Pancreas (tissue), 10 donors: ENCODE results near the gene PCSK6. TPM values are rescaled to one million over a fixed set of nuclear protein-coding genes. Genes with fewer than 3 reads are reported as not detected.

Source experiments
- ATAC-seq, 4 donors: fragments of 200-7000 bp; cut with Tn5 transposase; one replicate each; pipeline versions ENCODE4 v1.8.0 to v1.9.1; 2020; ENCODE audit warnings: mild to moderate bottlenecking in 4 of 4, moderate library complexity in 4 of 4
- DNase-seq, 6 donors: peaks; one replicate each; pipeline ENCODE4 v3.0.0-alpha.2; 2020
- FAIRE-seq: peaks from 2 replicates; lab custom pipeline; 2012; peaks lifted over from hg19 to GRCh38; lab: Jason Lieb, UNC
- H3K27ac ChIP-seq, 4 donors: fragments of 200-600 bp; sonication (generic); 1 replicate in 3 of 4; 2 replicates in 1 of 4; pipeline versions ENCODE4 v1.5.0 to v1.8.0; 2020
- H3K27me3 ChIP-seq, 4 donors: fragments of 200-600 bp; one replicate each; pipeline ENCODE4 v1.8.0; 2021
- H3K36me3 ChIP-seq, 3 donors: fragments of 200-600 bp; sonication (generic) in 1 of 3; one replicate each; pipeline versions ENCODE4 v1.5.0 to v1.8.0; 2020 to 2021
- H3K4me1 ChIP-seq, 3 donors: fragments of 200-600 bp; one replicate each; pipeline ENCODE4 v1.8.0; 2021
- H3K4me3 ChIP-seq, 4 donors: fragments of 200-600 bp; sonication (generic) in 2 of 4; one replicate each; pipeline versions ENCODE4 v1.5.0 to v1.8.0; 2020 to 2021
- H3K9me3 ChIP-seq, 4 donors: fragments of 200-600 bp; one replicate each; pipeline ENCODE4 v1.8.0; 2021
- WGBS, 2 donors: extraction: QIAGEN DNeasy Blood & Tissue Kit; methylation state at CpG; one replicate each; pipeline ENCODE4 v1.1.7; 2013; 5-methylcytosine and 5-hydroxymethylcytosine counted together
- intact Hi-C, 3 donors: fragments of 100-400 bp; cut with DNase I; formaldehyde crosslinking; loops; one replicate each; pipeline versions ENCODE4 v1.11.1 to v1.14.2; 2022
- polyA plus RNA-seq, 2 donors: library from polyadenylated mRNA; stranded (reverse); fragments of 200-250 nt; gene quantifications; one replicate each; pipeline ENCODE4 v1.2.3, GENCODE V29; 2013
- total RNA-seq, 6 donors: library from RNA; stranded (reverse); fragmentation: NEBNext Ultra II Directional in 4 of 6; extraction: Animal tissue kit (Norgen Biotek cat#: 25700) in 4 of 6; gene quantifications; one replicate each; pipeline versions ENCODE4 v1.2.1 to v1.2.4, GENCODE V29; 2021 to 2023
- TF ChIP-seq, protein P1 (sequence below), 4 donors: fragments of 200-600 bp; sonication (generic) in 3 of 4; IDR thresholded peaks; one replicate each; pipeline versions ENCODE4 v1.5.0 to v1.8.0; 2021; ENCODE audit warnings: antibody characterized with exemption in 4 of 4
- donor health status: healthy with polysubstance abuse.
- donor health status: DM: no; HTN: no; CAD: no; lungs with moderate emphysema.
- donor health status: DM: no; HTN: no; CAD: no.
- donor health status: control.
- donor health status: control.
- donor health status: Bipolar disorder and iron deficiency.
- donor health status: DM: yes; HTN: yes; CAD: no.
- donor health status: DM: no; HTN: no; CAD: no.
- donor health status: DM: no; HTN: no; CAD: no.
- donor health status: DM: yes; HTN: yes; CAD: no.

PCSK6 gene
- total and polyA plus RNA-seq, 8 donors, result 0.87 to 4.5 (median 3.0) TPM

GRCh38 chr15:101481917-101482525, 7.5 kb downstream of the PCSK6 start:
- H3K4me1 ChIP-seq, result no peaks in the 10 kb centered on the region
- no peak overlapping the region for H3K27ac ChIP-seq
- intact Hi-C loops, result no loop called here
- no peaks in the 10 kb centered on the region for H3K27me3 ChIP-seq
- no peak overlapping the region for H3K4me3 ChIP-seq
- no peaks in the 10 kb centered on the region for H3K9me3 ChIP-seq
- ATAC-seq (no peak), FAIRE-seq (no peak), DNase-seq (no peak)
- no peaks in the 10 kb centered on the region for H3K36me3 ChIP-seq
- 90 to 91% methylated on average over 17 of the region's 17 CpGs for WGBS, 2 donors
- TF ChIP-seq, protein P1, sequence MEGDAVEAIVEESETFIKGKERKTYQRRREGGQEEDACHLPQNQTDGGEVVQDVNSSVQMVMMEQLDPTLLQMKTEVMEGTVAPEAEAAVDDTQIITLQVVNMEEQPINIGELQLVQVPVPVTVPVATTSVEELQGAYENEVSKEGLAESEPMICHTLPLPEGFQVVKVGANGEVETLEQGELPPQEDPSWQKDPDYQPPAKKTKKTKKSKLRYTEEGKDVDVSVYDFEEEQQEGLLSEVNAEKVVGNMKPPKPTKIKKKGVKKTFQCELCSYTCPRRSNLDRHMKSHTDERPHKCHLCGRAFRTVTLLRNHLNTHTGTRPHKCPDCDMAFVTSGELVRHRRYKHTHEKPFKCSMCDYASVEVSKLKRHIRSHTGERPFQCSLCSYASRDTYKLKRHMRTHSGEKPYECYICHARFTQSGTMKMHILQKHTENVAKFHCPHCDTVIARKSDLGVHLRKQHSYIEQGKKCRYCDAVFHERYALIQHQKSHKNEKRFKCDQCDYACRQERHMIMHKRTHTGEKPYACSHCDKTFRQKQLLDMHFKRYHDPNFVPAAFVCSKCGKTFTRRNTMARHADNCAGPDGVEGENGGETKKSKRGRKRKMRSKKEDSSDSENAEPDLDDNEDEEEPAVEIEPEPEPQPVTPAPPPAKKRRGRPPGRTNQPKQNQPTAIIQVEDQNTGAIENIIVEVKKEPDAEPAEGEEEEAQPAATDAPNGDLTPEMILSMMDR (IDR thresholded peaks at IDR 0.05), result no peak

DNA sequence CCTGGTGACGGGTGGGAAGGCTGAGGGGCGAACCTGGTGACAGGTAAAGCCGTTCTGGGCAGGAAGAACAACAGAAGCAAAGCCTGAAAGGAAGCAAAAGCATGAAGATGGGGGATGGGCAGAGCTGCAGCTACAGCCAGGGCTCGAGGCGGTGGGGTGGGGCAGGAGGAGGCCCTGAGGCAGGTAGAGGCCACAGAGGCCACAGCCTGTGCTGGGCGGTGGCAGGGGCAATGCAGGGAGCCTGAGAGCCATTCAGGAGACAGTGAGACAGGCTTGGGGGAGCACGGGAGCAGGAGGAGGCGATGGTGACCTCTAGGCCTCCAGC, 8.2 kb downstream of the PCSK6 start:
- FAIRE-seq (no peak), ATAC-seq (no peak), DNase-seq (no peak)
- WGBS, 2 donors, result 89 to 96% methylated on average over 7 to 8 of the region's 8 CpGs
- Histone ChIP-seq H3K27ac (no peak overlapping the region), H3K36me3 (no peaks in the 10 kb centered on the region), H3K9me3 (no peaks in the 10 kb centered on the region), H3K27me3 (no peaks in the 10 kb centered on the region), H3K4me3 (no peak overlapping the region), H3K4me1 (no peaks in the 10 kb centered on the region)
- TF ChIP-seq, protein P1 (IDR thresholded peaks at IDR 0.05), result no peak
- intact Hi-C loops, result no loop called here

- no peaks in the 10 kb centered on the region for H3K36me3 ChIP-seq
- ATAC-seq (no peak), FAIRE-seq (no peak), DNase-seq (no peak)
- WGBS, 2 donors, result 93 to 96% methylated on average over 23 of the region's 23 CpGs
- intact Hi-C loops, result no loop called here
- no peak overlapping the region for H3K27ac ChIP-seq
- H3K4me1 ChIP-seq, result no peaks in the 10 kb centered on the region
- H3K27me3 ChIP-seq, result no peaks in the 10 kb centered on the region
- no peaks in the 10 kb centered on the region for H3K9me3 ChIP-seq
- H3K4me3 ChIP-seq, result no peak overlapping the region
- TF ChIP-seq, protein P1 (IDR thresholded peaks at IDR 0.05), result no peak
These were observed 8.7 kb downstream of the PCSK6 start for GRCh38 chr15:101480613-101481380.

DNA sequence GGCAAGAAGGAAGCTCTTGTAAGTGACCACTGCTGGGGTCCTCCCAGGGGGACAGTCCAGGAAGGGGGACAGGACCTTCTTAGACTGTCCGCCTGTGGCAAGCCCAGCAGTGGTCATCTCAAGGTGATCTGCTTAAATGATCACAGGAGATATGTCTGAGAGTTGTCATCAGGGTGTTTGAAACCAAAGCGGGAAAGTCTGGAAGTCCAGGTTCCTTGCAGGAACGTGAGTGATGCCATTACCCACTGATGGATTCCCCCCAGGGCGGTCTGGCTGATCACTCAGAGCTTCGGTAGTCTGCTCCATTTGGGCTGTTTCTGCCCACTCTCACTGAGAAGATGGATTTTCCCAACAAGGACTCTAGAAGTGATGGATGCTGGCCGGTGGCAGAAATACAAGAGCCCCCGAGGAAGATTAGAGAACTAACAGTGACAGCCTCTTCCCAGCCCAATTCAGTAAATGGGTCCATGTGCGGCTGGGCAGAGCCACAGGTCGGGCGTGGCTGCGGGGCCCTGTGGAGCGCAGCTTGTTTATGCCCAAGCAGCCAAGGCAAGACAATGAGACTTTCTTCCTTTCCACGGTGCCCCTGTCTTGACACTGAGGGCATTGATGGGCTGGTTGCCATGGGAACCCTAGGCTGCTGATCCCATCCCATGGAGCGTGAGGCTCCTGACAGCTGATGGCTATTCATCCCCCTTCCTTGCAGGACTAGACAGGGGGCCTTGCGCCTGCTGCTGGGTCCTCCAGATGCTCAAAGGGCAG, 9.5 kb downstream of the PCSK6 start:
- intact Hi-C loops, result no loop called here
- ATAC-seq (no peak), DNase-seq (no peak), FAIRE-seq (no peak)
- Histone ChIP-seq H3K4me1 (no peaks in the 10 kb centered on the region), H3K9me3 (no peaks in the 10 kb centered on the region), H3K4me3 (no peak overlapping the region), H3K27ac (no peak overlapping the region), H3K36me3 (no peaks in the 10 kb centered on the region), H3K27me3 (no peaks in the 10 kb centered on the region)
- 95 to 97% methylated on average over 15 of the region's 15 CpGs for WGBS, 2 donors
- TF ChIP-seq, protein P1 (IDR thresholded peaks at IDR 0.05), result no peak
